Upper lobe of left lung (tissue), 6 donors: ENCODE data around the gene CCND2. TPM values are rescaled to one million over a fixed set of nuclear protein-coding genes. Genes with fewer than 3 reads are reported as not detected.

ENCODE experiments used
- ATAC-seq, 2 donors: fragments of 200-7000 bp; cut with Tn5 transposase; one replicate each; pipeline ENCODE4 v1.9.1; 2022; ENCODE audit warnings: mild to moderate bottlenecking in 2 of 2, moderate library complexity in 2 of 2; ENCODE audit not compliant: low FRiP score in 2 of 2
- DNase-seq, 2 donors: peaks; one replicate each; pipeline ENCODE4 v3.0.0-alpha.2; 2019 to 2020
- H3K27ac ChIP-seq, 4 donors: fragments of 200-600 bp; sonication (generic); one replicate each; pipeline ENCODE4 v1.5.1; 2016 to 2019
- H3K27me3 ChIP-seq, 4 donors: fragments of 200-600 bp; sonication (generic); one replicate each; pipeline ENCODE4 v1.5.1; 2017 to 2019
- H3K36me3 ChIP-seq, 4 donors: fragments of 200-600 bp; sonication (generic); one replicate each; pipeline ENCODE4 v1.5.1; 2016 to 2019
- H3K4me1 ChIP-seq, 4 donors: fragments of 200-600 bp; sonication (generic); one replicate each; pipeline ENCODE4 v1.5.1; 2018 to 2019
- H3K4me3 ChIP-seq, 4 donors: fragments of 200-600 bp; sonication (generic); one replicate each; pipeline ENCODE4 v1.5.1; 2017 to 2019; ENCODE audit warnings: mild to moderate bottlenecking in 2 of 4, moderate library complexity in 1 of 4
- H3K9me3 ChIP-seq, 4 donors: fragments of 200-600 bp; sonication (generic); one replicate each; pipeline ENCODE4 v1.5.1; 2018 to 2019
- CTCF ChIP-seq, 6 experiments: fragments of 450-650 bp in 4 of 6; fragments of 200-600 bp in 2 of 6; sonication (generic) in 2 of 6; IDR thresholded peaks; one replicate each; pipeline ENCODE4 v1.5.1; 2016 to 2019; ENCODE audit warnings: antibody characterized with exemption in 6 of 6
- EP300 ChIP-seq, 4 donors: sonication (generic); formaldehyde crosslinking; IDR thresholded peaks; one replicate each; pipeline ENCODE4 v1.5.1; 2017; ENCODE audit warnings: antibody characterized with exemption in 4 of 4, control low read depth in 2 of 4
- POLR2A ChIP-seq, 4 donors: fragments of 450-650 bp; IDR thresholded peaks; one replicate each; pipeline ENCODE4 v1.5.1; 2016 to 2017; ENCODE audit warnings: antibody characterized with exemption in 4 of 4, mild to moderate bottlenecking in 2 of 4
- POLR2AphosphoS5 ChIP-seq, 2 donors: sonication (generic); formaldehyde crosslinking; IDR thresholded peaks; one replicate each; pipeline ENCODE4 v1.5.1; 2017; ENCODE audit warnings: antibody characterized with exemption in 2 of 2
- WGBS, 2 donors: methylation state at CpG; one replicate each; pipeline ENCODE4 v1.1.5; 2017 to 2018; 5-methylcytosine and 5-hydroxymethylcytosine counted together
- total RNA-seq, 6 donors: library from RNA; depleted of rRNA in 4 of 6; stranded (reverse); fragments of >200 nt in 4 of 6; gene quantifications; one replicate each; pipeline versions ENCODE4 v1.1.0 to v1.2.1, GENCODE V29; 2016 to 2021
- donor health status: DM: no; HTN: no; CAD: no; lungs with moderate emphysema.
- donor health status: DM: no; HTN: yes; CAD: no; lungs with severe emphysema.

The CCND2 gene
- total RNA-seq, 6 donors from 2014 or later, result 47.1 to 101 (median 64.6) TPM

GRCh38 chr12:4286228-4286627, 12.7 kb downstream of the CCND2 start:
- ATAC-seq, result no peak

GRCh38 chr12:4286771-4287317, 13.3 kb downstream of the CCND2 start:
- Histone ChIP-seq H3K27me3 (no peaks in the 10 kb centered on the region), H3K4me1 (peaks cover 0 to 29% (median 6%) of the 10 kb centered on the region in 4 donors), H3K4me3 (no peak overlapping the region), H3K9me3 (no peaks in the 10 kb centered on the region), H3K27ac (no peak overlapping the region), H3K36me3 (peaks cover 3 to 72% (median 39%) of the 10 kb centered on the region in 4 donors)
- ATAC-seq (no peak), DNase-seq (no peak)
- TF ChIP-seq CTCF (IDR thresholded peaks at IDR 0.05) (no peak), POLR2A (IDR thresholded peaks at IDR 0.05) (no peak), EP300 (IDR thresholded peaks at IDR 0.05) (no peak), POLR2AphosphoS5 (IDR thresholded peaks at IDR 0.05) (no peak)
- WGBS, 2 donors, result 74 to 89% methylated on average over 14 of the region's 14 CpGs

More at GRCh38 chr12:4286228-4286627, 12.7 kb downstream of the CCND2 start:
- no peak for DNase-seq
- 74 to 82% methylated on average over 12 of the region's 12 CpGs for WGBS, 2 donors
- Histone ChIP-seq H3K4me3 (no peak overlapping the region), H3K27me3 (no peaks in the 10 kb centered on the region), H3K9me3 (no peaks in the 10 kb centered on the region), H3K36me3 (peaks cover 3 to 76% (median 39%) of the 10 kb centered on the region in 4 donors), H3K27ac (no peak overlapping the region), H3K4me1 (peaks cover 0 to 29% (median 6%) of the 10 kb centered on the region in 4 donors)
- TF ChIP-seq EP300 (IDR thresholded peaks at IDR 0.05) (no peak), POLR2A (IDR thresholded peaks at IDR 0.05) (no peak), CTCF (IDR thresholded peaks at IDR 0.05) (no peak), POLR2AphosphoS5 (IDR thresholded peaks at IDR 0.05) (no peak)

GRCh38 chr12:4287325-4288211, 14.0 kb downstream of the CCND2 start:
- TF ChIP-seq POLR2AphosphoS5 (IDR thresholded peaks at IDR 0.05), result no peak
- Histone ChIP-seq H3K27me3 (no peaks in the 10 kb centered on the region), H3K27ac (no peak overlapping the region), H3K4me3 (no peak overlapping the region), H3K9me3 (no peaks in the 10 kb centered on the region), H3K36me3 (peaks cover 3 to 64% (median 35%) of the 10 kb centered on the region in 4 donors), H3K4me1 (peaks cover 0 to 29% (median 6%) of the 10 kb centered on the region in 4 donors)
- ATAC-seq, result no peak
- DNase-seq, result no peak
- 81% methylated on average over 18 of the region's 18 CpGs for whole genome bisulfite sequencing, 2 donors

- WGBS, 2 donors, result 69 to 78% methylated on average over 20 of the region's 20 CpGs
- Histone ChIP-seq H3K9me3 (no peaks in the 10 kb centered on the region), H3K27ac (peak overlapping the region; percentile 68 to 82 (median 74)), H3K4me1 (peaks cover 0 to 29% (median 6%) of the 10 kb centered on the region in 4 donors), H3K36me3 (peaks cover 3 to 56% (median 27%) of the 10 kb centered on the region in 4 donors), H3K4me3 (peak overlapping the region in 2 of 4 donors; percentile 6 to 25), H3K27me3 (no peaks in the 10 kb centered on the region)
- peak in 1 of 2 donors; percentile 44 for DNase-seq
- TF ChIP-seq EP300 (IDR thresholded peaks at IDR 0.05) (no peak), CTCF (IDR thresholded peaks at IDR 0.05) (no peak), POLR2A (IDR thresholded peaks at IDR 0.05) (no peak), POLR2AphosphoS5 (IDR thresholded peaks at IDR 0.05) (no peak)
- ATAC-seq, result peak; percentile 28 to 48
These were observed 15.0 kb downstream of the CCND2 start for GRCh38 chr12:4288296-4289131.
